GM19324 (cell line): Measurements from ENCODE around the gene CXCR5.

ENCODE experiments used
- ATAC-seq: cut with Tn5 transposase; IDR thresholded peaks from one replicate; pipeline ENCODE4 v1.9.1; 2021; ENCODE audit warnings: mild to moderate bottlenecking, moderate library complexity; ENCODE audit not compliant: unreplicated experiment, low FRiP score

CXCR5 gene

DNA sequence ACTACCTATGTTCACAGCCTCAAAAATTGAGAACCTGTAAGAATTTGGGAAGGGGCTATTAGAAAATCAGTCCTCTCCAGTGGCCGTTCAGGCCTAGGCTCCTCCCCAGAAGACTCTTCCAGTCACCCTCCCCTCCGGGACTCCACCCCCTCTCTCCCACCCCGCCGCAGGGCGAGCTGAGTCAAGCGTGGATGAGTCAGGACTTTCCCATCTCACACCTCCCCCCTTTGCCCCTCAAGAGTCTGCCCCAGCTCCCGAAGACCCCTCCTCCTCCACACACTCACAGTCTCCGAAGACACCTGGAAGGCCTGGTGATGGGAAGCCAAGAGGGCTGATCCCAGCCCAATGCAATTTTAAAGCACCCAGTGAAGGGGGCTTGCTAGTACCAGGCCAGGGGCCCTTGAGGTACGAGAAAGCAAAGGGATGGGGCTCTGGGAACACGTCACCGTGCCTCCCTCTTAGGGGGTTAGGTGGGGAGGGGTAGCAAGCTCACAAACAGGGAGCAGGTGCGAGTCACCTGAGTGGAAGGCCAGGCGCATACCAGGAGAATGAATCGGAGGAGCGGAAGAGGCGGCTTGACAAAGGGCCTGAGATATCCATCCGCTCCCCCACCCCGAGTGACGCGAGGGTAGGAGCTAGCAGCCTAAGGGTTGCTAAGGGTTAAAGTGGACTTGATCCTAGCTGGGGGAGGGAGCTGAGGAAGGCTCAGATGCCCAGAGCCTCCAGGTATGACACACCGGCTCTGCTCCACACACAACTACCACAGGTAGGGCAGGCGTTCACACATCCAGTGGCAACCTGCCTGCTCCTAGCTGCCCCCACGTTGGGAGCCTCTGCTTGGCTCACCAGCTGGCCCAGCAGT lies 28.4 kb downstream of the CXCR5 start:
- ATAC-seq: no peak

DNA sequence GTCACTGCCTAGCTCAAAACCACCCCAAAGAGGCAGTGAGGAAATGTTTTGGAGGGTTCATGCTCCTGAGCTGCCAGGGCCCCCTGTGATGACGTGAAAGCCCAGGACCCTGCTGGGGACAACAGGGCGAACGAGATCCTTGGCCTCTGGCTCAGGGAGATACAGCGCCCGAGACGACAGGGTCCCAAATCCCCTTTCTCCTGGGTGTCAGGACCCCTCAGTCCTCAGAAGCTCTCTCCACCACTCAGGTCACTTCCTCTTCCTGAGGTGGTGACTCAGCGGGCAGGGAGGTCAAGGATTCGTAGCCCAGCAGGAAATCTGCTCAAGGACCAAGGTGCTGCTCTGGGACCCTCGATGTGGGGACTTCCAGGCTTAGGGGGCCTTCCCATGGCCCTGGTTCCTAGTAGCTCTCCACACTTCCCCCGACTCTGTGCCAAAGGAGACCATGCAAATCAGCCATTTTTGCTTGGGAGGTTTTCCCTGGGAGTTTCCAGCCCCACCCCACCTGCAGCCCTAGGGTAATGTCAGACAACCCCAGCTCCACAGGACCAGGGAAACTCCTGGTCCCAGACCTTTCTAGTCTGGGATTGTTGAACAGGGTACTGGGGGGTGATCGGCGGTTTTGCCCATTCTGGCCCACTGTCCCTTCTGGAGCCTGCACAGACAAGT lies 29.2 kb downstream of the CXCR5 start:
- ATAC-seq: no peak

DNA sequence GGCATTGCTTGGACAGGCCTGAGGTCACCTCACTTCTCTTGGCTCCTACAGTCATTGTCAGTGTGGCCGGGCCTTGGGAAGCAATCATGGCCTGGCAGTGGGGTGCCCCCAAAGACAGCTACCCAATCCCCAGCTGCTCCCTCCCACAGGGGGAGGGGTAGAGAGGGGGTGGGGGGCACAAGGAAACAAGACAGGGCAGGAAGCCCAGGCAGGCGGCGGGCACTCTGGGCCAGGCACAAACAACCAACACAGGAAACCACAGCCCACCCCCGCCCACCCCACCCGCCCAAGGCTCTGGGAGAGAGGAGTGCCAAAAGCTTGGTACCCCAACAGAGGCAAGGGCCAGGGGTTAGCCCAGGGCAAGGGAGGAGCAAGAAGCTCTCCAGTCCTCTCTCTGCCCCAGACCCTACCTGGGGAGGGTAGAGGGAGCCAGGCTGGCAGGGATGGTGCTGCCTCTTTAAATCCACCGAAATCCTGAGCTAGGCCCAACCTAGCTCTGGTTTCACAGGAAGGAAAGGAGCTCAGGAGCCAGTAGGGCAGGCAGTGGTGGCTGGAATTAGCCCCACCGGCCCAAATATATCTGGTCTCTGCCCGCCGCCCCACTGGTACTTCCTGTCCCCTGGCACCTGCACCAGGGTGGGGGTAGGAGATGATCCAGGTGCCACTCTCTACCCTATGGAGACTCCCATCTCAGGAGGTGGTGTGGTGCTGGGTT lies 29.9 kb downstream of the CXCR5 start:
- ATAC-seq: no peak

- ATAC-seq: no peak
These were observed 30.7 kb downstream of the CXCR5 start for GRCh38 chr11:118914178-118914918.

GRCh38 chr11:118914987-118915386 lies 31.3 kb downstream of the CXCR5 start:
- no peak for ATAC-seq

- no peak for ATAC-seq
These were observed 31.7 kb downstream of the CXCR5 start for GRCh38 chr11:118915396-118915795.

- no peak for ATAC-seq
These were observed 32.5 kb downstream of the CXCR5 start for GRCh38 chr11:118915941-118916841.

DNA sequence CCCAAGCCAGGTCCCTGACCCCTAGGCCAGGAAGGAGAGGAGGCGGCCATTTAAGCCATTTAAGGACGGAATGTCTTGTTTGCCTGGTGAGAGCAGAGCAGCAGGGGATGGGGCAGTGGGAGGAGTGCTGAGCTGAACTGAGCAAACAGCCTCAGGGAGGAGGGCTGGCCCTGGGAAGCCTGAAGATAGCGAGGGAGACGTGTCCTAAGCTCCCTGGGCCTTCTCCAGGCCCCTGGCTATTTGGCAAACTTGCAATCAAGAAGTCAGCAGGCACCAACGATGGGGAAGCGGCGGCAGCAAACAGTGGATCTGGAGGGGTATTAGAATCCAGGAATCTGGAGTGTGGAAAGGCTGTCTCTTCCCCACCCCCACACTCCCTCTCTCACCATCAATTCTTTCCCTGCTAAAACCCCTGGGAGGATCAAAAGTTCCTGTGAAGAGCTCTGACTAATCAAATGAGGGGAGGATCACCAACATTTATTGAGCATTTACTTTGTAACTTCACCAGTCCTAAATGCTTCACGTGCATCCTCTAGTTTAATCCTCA lies 33.2 kb downstream of the CXCR5 start:
- no peak for ATAC-seq

DNA sequence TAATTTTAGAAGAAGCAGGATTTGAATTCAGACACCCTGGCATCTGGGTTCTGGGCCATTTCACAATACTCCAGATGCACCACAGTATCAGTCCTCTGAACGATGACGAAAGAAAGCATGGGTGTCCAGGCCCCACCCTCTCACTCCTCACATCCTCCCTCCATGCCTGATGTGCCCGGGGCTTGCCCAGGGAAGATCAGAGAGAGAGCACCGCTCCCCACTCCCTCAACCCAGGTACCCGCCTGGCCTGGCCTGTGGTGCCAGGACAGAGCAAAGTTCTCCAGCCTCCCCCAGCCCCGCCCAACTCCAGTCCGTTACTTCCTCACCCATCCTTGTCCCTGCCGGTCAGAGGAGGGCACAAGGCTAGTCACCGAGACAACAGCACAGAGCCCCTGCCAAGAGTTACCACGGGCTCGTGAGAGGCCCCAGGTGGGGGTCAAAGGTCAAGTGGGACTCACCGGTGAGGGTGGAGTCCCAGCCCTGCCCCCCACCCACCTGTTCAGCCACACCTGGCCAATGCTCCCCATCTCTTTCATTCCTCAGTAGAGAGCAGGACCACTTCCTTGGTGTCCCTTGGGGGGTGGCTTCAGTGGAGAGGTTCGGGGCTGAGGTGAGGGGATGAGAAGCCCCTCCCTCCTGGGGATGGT lies 33.9 kb downstream of the CXCR5 start:
- ATAC-seq: no peak

DNA sequence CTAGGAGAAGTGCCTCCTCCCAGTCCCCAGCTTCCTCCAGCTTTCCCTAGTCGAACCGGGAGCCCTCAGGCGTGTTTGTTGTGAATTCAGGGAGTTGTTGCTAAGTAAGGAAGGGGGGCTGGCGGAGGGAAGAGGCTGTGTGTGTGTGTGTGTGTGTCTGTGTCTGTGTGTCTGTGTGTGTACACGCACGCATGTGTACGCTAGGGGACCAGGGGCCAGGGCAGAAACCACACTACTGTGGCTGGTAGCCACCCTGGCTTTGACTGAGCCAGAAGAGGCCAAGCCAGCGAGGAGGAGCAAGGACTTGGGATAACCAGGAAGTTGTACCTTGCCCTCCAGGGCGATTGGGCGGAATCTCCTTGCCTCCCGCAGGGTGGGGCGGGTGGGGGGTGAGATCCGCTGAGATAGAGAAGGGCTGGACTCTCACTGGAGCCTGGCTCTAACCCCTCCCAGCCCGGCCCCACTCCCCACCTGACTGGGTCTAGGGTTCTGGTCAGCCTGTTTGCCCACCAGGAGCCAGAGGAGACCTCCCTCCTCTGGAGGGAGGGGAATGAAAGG lies 34.5 kb downstream of the CXCR5 start:
- ATAC-seq: no peak

- ATAC-seq: no peak
These were observed 35.1 kb downstream of the CXCR5 start for GRCh38 chr11:118918686-118919280.

DNA sequence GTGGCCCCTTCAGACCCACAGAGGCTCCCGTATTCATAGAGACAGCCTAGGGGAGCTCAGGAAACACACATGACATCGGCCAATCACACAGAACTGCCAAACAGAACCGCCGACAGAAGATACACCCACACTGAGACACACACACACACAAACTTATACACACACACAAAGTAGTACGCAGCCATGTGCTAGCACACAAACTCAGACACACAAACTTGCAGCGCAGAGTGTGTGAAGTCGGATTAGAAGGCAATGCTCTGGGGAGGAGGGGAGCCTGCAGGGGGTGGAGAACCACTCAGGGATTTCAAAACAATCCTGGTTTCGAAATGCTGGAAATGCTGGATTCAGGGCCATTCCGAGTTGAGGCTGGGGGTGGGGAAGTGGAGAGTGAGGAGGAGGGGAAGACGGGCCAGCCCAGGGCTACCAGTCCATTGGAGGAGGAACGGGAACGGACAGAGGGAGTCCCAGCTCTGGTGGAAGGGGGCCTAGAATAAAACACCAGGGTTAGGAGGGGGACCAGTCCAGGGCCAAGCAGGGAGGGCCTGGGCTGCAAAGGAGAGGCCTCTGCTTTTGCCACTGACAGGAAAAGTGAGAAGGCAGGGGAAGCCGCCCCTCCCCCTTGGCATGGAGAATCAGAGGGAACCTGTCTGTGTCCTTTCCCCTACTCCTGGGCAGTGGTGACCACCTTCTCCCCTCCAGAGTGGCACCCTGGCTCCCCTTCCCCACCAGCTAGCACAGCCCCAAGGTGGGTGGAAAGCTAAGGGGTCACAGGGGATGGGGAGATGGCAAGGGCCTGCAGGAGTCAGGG lies 37.6 kb downstream of the CXCR5 start:
- no peak for ATAC-seq

DNA sequence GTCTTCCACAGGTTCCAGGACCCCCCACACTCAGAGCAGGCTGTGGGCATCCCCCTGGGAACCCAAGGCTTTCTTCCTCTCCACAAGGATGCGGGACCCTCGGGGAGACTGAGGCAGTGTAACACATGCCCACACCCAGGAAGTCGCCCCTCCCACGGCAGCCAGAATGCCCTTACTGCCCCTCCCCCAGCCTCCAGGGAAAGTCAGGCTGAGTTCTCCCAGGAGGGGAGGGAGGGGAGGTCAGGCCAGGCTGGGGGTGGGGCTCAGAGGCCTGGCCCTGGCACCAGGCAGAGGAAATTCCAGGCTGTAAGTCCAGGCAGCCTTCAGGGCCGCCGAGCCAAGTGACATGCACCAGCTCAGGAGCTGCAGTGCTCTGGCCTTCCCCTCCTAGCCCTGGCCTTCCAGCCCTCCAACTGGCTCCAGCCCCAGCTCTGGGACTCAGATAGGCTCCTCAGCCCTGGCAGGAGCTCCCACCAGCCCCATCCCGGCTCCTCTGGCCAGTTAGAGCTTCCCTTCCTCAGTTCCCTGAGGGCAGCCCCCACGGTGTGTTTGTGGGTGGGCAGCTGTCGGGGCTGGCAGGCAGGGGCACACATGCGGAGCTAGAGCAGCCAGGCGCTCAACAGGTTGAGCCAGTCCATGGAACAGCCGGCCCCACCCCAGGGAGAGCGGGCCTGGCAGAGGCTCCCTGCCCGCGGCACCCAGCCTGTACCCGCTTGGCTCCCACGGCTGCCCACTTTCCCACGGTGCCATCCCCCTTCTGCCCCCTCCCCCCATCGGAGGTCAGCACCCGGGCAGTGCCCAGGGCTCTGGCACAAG lies 38.4 kb downstream of the CXCR5 start:
- ATAC-seq: no peak

- ATAC-seq: no peak
These were observed 39.3 kb downstream of the CXCR5 start for GRCh38 chr11:118922745-118923627.

- ATAC-seq: no peak
These were observed 40.3 kb downstream of the CXCR5 start for GRCh38 chr11:118923721-118924587.
